DMS79 treated with DMSO at 0.1 percent for 48 hours (cell line): ENCODE data around the gene TBX3.
"Not testable (repeated sequence)": the region's sequence is repeated elsewhere in the genome, so short reads cannot be mapped to it uniquely, and the experiment has no call there.

Experiments used
- DNase-seq: peaks from one replicate; lab custom pipeline; 2025; lab: John Stamatoyannopoulos, UW

The TBX3 gene

DNA sequence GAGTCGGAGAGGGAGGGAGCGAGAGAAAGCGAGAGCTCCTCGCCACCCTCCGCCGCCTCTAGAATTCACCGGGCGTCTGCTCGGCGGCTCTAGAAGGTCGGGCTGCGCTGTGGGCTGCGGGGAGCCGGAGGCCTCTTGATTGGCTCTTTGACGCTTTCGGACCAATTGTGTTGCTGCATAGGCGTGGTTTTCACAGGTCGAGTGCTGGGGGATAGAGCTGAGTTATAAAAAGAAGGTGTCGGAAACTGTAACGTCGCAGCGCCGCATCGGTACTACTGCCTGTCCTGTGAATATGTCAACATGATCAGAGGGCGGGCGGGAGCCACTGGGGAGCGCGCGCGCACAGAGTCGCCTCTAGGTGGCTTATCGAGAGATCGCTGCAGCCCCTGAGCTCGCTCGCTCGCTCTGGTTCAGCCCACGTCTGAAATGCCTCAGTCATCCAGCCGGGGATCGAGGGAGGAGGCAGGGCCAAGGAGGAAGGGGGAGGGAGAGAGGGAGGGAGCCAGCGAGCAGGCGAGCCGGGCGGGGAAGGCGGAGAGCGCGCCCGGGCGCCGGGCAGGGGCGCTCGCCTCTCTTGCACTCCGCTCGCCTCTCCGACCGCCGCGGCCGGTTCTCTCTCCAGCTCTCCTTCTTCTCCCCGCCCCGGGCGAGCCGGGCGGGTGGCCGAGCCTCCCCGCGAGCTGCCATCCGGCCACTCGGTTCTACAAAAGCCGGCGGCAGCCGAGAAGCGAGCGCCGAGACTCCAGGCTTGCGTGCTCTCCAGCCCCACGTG, at the start of gene TBX3:
Gene TBX3 (minus strand): TSS at position 78 of the 772 bp plus-strand sequence. CDS start 975 bp downstream, outside the sequence.
- DNase-seq, result peak; percentile 99

DNA sequence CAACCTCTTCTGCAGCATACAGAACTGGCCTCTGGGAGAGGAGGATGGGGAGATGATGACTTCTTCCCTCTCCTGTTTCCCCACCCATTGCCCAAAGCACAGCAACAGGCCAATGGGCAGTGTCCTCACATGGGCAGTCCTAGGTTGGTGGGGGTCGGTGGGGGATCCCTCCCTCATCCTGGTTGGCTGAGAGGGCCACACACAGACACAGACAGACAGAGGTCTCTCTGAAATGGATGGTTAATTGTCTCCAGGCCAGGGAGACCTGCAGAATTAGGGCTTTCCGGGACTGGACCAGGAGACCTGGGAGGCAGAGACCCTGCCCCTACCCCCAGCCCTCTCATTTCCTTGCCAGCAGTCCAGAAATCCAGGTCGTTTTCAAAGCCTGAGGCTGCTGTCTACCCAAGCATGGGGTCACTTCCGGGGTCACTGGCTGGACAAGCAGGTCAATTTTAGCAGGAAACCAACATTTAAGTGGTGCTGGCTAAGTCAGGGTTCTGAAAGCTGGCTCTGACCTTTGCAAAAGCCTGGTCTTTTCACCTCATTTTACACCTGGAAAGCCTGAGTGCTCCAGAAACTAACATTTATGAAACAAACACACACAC, 48.6 kb upstream of the TBX3 start:
- no peak for DNase-seq

DNA sequence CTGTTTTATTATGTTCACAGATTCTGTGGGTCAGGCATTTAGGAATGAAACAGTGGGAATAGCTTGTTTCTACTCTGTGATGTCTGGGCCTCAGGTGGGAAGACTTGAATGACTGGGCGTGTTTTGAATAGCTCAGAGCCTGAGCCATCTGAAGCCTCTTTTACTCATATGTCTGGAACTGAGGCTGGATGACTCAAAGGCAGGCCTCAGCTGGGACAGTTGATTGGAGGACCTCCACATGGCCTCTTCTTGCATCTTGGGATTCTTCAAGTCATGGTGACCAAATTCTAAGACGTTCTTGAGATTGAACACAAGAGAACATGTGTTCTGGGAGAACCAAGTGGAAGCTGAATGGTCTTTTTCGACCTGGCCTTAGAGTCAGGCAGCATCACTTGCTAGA, 45.8 kb upstream of the TBX3 start:
- no peak for DNase-seq

DNA sequence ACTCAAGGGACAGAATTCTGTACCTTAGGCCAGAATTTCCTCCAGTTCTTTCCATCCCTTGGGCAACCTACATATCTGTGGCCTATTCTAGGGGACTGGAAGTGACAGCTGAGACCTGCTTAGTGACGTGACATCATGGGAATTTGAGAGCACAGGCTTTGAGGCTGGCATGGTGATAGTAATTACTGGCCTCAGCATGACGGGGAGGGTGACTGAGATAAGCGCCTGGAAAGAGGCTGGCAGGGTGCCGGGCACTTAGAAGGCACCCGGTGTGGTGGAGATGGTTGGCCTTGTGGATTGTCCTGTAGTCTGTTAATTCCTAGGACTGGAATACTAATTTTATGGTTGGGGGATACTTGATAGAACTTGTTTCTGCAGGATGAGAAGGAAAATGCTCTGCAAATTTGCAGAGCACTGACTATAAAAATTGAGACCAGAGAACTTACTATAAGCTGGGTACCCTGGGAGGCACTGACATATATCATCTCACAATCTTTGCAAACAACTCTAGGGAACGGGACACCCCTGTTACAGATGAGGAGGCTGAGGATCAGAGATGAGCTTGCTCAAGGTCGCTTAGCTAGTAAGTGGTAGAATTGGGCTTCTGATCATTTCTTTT, 42.2 kb upstream of the TBX3 start:
- peak; percentile 10 for DNase-seq

DNA sequence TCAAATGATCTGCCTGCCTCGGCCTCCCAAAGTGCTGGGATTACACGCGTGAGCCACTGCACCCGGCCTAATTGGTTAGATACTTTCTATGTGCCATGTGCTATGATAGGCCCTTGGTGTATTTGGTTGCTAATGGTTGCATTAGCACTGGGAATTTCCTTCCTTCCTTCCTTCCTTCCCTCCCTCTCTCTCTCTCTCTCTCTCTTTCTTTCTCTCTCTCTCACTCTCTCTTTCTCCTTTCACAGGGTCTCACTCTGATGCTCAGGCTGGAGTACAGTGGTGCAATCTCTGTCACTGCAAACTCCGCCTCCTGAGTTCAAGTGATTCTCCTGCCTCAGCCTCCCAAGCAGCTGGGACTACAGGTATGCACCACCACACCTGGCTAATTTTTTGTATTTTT, 38.2 kb upstream of the TBX3 start:
- not testable (repeated sequence) for DNase-seq

DNA sequence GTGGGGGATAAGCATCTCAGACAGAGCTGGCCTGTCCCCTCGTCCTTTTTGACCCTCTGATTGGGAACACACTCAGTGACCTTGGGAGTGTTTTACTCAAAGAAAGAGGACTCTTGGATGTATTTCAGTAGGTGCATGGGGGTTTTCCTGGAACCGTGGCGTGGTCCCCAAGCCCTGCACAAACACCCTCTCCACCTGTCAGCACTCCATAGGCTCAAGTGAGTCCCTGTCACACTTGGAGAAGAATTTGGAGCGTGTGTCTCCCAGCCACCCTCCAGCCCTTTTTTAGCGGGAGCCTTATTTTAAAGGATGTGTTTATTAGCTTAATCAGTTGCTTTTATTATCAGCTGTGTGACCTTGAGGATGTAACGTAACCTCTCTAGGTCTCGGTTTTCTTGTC, 37.3 kb upstream of the TBX3 start:
- DNase-seq, result no peak

DNA sequence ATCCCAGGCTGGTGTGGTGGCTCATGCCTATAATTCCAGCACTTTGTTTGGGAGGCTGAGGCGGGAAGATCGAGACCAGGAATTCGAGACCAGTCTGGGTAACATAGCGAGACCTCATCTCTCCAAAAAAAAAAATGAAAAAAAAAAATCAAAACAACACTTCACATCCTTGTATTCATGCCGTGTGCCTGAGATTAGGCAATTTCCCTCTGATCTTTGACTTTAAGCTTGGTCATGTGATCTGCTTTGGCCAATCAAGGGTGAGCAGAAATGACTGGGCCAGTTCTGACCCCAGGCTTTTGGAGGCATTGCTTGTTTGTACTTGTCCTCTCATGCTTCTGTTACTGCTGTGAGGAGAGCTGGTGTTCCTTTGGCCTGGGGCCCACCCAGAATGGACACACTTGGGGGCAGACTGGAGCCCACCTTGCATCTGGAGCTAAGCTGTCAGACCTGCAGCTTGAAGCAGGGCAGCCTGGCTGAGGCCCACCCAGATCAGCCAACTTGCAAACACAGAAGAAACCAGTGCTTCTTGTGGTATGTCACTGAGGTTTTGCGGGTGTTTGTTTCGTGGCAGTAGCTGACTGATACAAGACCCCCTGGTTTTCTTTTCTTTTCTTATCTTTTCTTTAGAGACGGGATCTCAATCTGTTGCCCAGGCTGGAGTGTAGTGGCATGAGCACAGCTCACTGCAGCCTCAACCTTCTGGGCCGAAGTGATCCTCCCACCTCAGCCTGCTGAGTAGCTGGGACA, 29.7 kb upstream of the TBX3 start:
- no peak for DNase-seq

DNA sequence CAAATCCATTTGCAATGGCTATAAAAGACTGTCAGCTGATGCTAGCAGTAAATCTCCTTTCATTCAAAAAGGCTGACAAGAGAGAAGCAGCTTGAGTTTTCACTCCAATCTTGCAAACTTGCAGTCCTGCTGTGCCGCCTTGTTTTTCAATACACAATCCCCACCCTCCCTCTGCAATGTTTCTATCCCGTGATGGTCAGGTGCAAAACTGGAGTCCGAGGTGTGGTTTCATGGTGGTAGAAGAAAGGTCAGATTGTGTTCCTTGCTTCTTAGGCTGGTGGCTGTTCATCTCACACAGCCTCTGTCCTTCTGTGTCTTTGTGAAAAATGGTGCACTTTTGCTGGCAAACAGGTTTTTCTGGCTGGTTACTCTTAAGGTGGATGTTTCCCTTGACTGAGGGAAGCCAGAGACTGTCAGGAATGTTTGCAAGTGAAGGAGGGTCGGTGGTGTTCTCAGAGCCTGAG, 27.7 kb upstream of the TBX3 start:
- no peak for DNase-seq

DNA sequence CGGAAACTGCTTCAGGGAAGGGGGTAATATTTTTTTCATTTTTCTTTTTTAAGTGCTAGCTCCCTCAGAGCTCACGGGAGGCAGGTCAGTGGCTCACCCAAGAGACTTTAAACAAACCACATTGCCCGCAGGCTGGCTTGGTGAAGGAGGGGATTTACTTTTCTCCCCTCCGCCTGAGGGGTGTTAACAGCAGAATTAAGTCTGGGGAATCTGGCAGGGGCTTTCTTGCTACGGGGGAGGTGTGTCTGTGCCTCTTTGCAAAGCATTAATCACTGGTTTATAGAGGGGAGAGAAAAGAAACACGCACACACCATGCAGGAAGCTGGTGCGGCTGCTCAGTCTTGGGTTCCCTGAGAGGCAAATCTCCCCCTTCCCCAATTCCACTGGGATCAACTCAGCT, 26.2 kb upstream of the TBX3 start:
- no peak for DNase-seq

DNA sequence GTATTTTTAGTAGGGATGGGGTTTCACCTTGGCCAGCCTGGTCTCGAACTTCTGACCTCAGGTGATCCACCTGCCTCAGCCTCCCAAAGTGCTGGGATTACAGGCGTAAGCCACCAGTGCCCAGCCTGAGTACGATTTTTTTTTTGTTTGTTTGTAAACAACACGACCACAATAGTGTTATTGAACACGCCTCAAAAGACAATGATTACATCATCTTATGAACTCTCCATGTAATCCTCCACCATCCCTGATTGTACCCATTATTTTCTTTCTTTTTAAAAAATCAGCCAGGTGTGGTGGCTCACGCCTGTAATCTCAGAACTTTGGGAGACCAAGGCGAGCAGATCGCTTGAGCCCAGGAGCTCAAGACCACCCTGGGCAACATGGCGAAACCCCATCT, 25.1 kb upstream of the TBX3 start:
- DNase-seq, result no peak

DNA sequence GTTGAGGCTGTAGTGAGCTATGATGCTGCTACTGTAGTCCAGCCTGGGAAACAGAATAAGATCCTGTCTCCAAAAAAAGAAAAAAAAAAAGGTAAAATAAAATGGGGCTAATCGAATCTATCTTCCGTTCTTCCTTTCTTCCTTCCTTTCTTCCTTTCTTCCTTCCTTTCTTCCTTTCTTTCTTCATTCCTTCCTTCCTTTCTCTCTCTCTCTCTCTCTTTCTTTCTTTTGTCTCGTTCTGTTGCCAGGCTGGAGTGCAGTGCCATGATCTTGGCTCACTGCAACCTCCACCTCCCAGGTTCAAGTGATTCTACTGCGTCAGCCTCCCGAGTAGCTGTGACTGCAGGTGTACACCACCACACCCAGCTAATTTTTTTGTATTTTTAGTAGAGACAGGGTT, 24.6 kb upstream of the TBX3 start:
- DNase-seq, result not testable (repeated sequence)

DNA sequence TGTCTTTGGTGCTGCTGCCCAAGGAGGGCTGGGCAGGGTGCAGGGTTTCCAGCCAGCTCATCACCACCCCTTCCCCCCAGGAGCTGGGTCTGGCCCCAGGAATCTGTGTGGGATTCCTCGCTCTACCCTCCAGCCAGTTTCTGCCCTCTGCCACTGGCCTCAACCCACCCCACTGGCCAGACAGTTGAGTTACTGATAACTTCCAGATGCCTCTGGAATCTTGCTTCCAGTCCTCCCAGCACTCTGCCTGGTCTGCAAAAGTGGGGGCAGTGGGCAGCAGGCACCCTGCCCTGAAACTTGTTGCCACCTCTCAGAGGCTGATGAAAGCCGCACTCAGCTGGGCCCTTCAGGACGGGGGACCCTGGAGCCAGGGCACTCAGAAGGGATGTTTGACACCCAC, 20.1 kb upstream of the TBX3 start:
- DNase-seq, result no peak

DNA sequence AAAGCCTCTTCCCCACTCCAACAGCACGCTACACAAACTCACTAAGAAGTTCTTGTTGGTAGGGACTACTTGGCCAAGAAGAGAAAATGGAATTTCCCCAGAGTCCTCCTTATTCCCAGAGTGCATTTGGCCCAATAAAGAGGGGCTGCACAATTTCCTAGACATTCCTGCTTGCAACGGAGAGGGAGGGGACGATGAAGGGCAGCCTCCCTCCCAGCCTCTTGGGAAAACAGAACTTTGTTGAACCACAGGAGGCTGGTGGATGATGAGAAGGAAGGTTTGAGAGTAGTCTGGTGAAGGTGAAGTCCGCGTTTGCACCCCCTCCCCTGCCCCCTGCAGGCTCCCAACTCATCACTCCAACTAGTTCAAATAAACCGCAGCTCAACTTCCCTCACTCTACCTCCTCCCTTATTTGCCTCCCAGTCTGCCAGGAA, 19.1 kb upstream of the TBX3 start:
- no peak for DNase-seq

DNA sequence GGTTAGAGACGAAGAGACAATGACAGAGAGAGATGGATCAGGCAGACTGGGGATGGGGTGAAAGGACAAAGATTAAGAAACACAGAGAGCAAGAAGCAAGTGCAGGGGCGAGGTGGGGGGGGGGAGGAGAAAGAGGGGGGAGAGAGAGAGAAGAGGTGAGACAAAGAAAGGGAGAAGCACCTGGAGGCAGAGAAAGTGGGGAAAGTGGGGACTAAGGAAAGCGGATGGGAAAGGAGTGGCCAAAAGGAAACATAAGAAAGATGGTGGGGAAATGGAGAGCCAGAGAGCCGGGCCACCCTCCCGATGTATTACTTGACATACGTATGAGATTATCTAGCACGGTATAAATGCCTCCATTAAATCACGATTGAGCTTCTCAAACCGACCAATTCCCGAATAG, 18.5 kb upstream of the TBX3 start:
- DNase-seq, result no peak

DNA sequence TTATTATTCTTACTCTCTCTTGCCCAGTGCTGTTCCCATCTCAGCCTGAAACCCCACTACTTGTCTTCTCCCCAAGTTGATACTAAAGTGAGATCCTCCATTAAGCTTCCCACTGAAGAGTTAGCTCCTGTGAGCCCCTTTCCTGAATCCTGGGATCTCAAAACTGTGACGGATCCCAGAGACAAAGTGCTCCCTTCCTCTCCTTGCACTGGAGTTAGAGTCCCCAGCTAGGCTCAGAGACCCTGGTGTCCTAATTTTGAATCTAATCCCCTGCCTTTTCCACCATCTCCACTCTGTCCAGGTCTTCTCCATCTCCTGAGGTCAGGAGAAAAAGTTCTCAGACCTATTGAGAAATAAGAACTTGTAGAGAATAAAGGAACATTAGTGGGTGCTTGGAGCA, 17.6 kb upstream of the TBX3 start:
- no peak for DNase-seq

DNA sequence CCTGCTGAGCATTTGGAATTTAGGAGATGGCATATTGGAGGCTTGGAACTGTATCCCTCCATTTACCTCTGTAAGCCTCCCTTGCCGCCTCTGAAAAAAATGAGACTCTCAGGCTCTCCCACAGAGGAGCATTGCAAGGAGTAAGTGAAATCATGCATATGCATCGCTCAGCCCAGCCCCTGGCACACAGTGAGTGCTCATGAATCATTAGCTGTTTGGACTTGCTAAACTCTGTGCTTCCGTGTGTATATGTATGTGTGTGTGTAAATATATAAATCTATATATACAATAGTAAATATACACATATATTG, 17.1 kb upstream of the TBX3 start:
- no peak for DNase-seq

DNA sequence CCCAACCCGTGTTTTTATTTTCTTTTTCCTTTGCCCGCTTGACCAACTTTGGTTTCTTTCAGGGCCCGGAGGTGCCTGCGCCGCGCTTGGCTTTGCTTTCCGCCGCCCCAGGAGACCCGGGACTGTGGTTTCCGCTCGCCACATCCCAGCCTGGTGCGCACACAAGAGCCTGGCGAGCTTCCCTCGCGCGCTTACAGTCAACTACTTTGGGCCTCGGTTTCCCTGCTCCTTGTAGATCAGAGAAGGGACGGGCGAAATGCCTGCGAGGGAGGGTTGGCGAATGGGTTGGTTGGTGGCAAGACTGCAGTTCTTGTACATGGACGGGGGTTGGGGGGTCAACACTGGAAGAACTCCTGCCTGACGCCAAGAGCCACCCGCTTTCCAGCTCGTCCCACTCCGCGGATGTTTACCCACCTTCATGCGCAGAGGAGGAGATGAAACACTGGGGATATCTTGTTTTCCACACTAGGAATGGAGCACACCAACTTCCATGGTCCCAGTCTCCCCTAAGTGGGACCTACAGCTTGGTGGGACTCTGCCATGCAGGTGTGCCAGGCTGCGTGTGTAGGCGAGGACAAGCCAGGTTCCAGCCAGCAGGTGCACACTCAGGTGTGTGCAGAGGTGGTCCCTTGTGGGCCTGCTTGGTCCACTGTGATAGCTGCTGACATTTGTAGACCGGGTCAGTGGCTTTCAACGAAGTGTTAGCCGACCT, 16.6 kb upstream of the TBX3 start:
- no peak for DNase-seq

DNA sequence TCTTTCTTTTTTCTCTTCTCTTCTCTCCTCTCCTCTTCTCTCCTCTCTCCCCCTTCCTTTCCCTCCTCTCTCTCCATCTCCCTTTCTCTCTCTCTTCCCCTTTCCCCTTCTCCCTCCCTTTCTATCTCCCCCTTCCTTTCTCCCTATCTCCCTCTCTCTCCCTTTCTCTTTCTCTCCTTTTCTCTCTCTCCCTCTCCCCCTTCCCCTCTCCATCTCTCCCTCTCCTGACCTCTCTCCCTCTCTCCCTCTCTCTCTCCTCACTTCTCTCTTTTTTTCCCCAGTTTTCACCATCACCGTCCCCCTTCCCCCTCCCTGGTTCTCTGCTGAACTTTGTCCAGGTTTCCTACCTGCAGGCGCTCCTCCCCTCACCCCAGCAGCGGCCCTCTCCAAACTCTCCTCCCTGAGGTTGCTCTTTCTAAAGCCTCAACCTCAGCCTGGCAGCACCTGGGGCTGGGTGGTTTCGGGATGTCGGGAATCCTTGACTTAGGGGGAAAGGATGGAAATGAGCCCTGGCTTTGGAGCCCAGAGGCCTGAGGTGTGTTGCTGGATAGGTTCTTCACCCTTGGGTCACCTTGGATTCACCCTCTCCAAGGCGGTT, 14.7 kb upstream of the TBX3 start:
- no peak for DNase-seq

DNA sequence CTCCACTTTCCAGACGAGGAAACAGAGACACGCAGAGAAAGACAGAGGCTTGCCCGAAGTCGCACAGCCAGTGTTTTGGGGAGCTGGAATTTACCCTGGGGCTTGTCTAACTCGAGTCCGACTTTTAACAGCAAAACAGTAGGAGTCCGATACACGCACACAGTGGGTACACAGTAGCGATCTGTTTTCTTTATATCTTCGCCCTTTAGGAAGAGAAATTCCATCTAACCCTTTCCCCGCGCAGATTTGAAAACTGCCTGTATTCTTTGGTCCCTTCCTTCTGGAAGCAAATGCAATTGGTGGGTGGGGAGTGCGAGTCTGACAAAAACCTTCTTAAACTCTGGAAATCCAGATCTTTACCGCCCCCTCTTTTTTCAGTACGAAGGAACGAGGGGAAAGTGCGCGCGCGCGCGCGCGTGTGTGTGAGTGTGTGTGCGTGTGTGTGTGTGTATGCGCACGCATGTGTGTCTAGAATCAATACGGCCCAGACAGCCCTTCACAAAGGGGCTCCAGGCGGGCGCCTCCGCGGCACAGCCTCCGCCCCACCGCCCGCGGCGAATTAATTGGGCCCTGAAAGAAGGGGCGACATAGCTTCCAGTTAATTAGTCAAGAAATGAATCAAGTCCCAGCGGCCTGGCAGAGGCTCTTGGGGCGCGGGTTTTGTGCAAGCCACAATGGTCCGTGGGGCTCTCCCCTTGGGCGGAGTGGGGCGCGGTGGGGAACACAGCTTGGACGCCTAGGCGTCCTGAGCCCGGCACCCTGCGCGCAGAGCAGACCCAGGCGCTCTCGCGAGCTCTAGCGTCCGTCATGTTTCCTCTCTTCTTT, 14.0 kb upstream of the TBX3 start:
- no peak for DNase-seq

DNA sequence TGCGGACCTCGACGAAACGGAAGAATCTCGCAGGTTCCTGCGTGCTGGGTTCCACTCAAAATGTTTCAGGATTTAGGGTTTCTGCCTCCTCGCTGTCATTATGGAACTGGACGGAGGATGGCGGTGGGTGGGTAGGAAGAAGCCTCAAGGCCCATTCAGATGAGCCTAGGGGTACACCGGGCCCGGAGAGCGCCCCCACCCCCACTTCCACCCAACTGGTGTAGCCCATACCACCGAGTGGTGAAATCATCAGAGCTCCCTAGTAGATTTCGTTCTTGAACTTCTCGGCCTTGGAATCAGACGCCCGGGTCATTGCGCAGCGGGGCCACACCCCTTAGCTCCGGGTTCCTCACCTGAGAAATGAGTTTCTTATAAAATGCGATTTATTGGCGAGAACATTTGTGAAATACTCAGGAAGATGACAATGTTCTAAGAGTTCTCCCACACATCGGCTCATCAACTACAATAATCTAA, 13.3 kb upstream of the TBX3 start:
- DNase-seq, result no peak
